ENCODE results near the gene CCDC138.
A peak's percentile ranks its signal among the peaks of the same experiment; 100 is the strongest.
"Not testable (repeated sequence)": the region's sequence is repeated elsewhere in the genome, so short reads cannot be mapped to it uniquely, and the experiment has no call there.

The CCDC138 gene

GRCh38 chr2:108786354-108787215, at the start of gene CCDC138:
TSS of gene CCDC138 (plus strand) at chr2:108786771. CDS start at chr2:108786823, 52 bp downstream.
- Mint-ChIP-seq H3K27ac (peak within 1 kb of the TSS; percentile 97), H3K27me3 (no peaks in the 10 kb centered on the region), H3K4me3 (peak within 1 kb of the TSS; percentile 94), H3K9me3 (no peaks in the 10 kb centered on the region), H3K4me1 (ENCODE audit: low read depth) (peaks cover 20% of the 10 kb centered on the region), H3K36me3 (ENCODE audit: low read depth) (peaks cover 68% of the 10 kb centered on the region)
- peak; percentile 94 for DNase-seq

GRCh38 chr2:108757973-108758372, 28.6 kb upstream of the CCDC138 start:
- H3K4me3 Mint-ChIP-seq; H3K9me3 Mint-ChIP-seq; H3K4me1 Mint-ChIP-seq (ENCODE audit: low read depth); H3K27ac Mint-ChIP-seq; H3K27me3 Mint-ChIP-seq; DNase-seq: not testable (repeated sequence)
- peaks cover 65% of the 10 kb centered on the region for H3K36me3 Mint-ChIP-seq (ENCODE audit: low read depth)

DNA sequence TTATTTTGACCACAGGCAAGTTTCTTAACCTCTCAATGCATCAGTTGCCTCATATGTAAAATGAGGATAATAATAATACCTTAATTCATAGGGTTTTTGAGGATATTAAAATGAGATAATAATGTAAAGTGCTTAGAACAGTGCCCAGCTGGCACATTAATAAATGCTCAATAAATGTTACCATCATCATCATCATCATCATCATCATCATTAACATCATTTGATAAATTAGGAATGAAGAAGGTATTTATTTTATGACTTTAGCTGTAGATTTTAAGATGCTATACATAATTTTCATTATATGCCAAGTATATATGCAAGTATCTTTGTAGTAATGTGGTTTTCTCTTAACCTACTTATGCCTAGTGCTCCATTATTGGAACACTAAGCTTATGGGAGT, 24.0 kb upstream of the CCDC138 start:
- peaks cover 73% of the 10 kb centered on the region for H3K36me3 Mint-ChIP-seq (ENCODE audit: low read depth)

DNA sequence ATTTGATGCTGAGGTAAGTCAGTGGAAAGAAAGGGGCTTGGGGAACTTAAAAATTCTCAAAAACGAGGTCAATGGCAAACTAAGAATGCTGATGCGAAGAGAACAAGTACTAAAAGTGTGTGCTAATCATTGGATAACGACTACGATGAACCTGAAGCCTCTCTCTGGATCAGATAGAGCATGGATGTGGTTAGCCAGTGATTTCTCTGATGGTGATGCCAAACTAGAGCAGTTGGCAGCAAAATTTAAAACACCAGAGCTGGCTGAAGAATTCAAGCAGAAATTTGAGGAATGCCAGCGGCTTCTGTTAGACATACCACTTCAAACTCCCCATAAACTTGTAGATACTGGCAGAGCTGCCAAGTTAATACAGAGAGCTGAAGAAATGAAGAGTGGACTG, 19.9 kb upstream of the CCDC138 start:
- Mint-ChIP-seq H3K4me1 (ENCODE audit: low read depth) (peaks cover 13% of the 10 kb centered on the region), H3K36me3 (ENCODE audit: low read depth) (peaks cover 80% of the 10 kb centered on the region), H3K27ac (peak overlapping the region; percentile 52)
- H3K9me3 Mint-ChIP-seq, H3K4me3 Mint-ChIP-seq, H3K27me3 Mint-ChIP-seq, DNase-seq: not testable (repeated sequence)

More for the DNA sequence above, 24.0 kb upstream of the CCDC138 start:
- not testable (repeated sequence) for H3K4me3 Mint-ChIP-seq, H3K27me3 Mint-ChIP-seq, DNase-seq, H3K9me3 Mint-ChIP-seq, H3K27ac Mint-ChIP-seq
- H3K4me1 Mint-ChIP-seq (ENCODE audit: low read depth), result peaks cover 11% of the 10 kb centered on the region

DNA sequence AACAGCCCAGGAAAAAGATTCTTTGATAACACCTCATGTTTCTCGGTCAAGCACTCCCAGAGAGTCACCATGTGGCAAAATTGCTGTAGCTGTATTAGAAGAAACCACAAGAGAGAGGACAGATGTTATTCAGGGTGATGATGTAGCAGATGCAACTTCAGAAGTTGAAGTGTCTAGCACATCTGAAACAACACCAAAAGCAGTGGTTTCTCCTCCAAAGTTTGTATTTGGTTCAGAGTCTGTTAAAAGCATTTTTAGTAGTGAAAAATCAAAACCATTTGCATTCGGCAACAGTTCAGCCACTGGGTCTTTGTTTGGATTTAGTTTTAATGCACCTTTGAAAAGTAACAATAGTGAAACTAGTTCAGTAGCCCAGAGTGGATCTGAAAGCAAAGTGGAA, 18.7 kb upstream of the CCDC138 start:
- not testable (repeated sequence) for H3K27ac Mint-ChIP-seq, H3K4me3 Mint-ChIP-seq, DNase-seq, H3K9me3 Mint-ChIP-seq, H3K27me3 Mint-ChIP-seq
- Mint-ChIP-seq H3K4me1 (ENCODE audit: low read depth) (peaks cover 13% of the 10 kb centered on the region), H3K36me3 (ENCODE audit: low read depth) (peaks cover 85% of the 10 kb centered on the region)

DNA sequence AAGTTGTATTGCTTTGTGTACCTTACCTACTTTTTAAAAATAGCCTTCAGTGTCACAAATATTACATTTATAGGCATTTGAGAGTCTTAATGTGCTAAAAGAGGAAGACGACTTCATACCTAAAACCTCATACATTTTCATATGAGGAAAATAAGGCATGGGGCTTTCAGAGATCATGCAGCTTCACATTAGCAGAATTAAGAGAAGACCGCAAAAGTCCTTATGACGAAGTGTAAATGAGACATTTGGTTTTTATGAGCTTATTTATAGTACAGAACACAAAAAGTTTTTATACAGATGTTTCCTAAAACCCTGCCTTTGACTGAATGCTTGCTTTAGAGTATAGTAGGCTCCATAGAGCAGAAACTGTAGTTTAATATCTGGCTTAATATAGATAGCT, 10.1 kb upstream of the CCDC138 start:
- Mint-ChIP-seq H3K4me1 (ENCODE audit: low read depth) (no peaks in the 10 kb centered on the region), H3K27me3 (no peaks in the 10 kb centered on the region), H3K27ac (peak overlapping the region; percentile 61), H3K36me3 (ENCODE audit: low read depth) (peaks cover 95% of the 10 kb centered on the region), H3K9me3 (no peaks in the 10 kb centered on the region), H3K4me3 (no peak overlapping the region)
- DNase-seq, result no peak

- H3K4me1 Mint-ChIP-seq (ENCODE audit: low read depth), result no peaks in the 10 kb centered on the region
- peak overlapping the region; percentile 26 for H3K27ac Mint-ChIP-seq
- no peaks in the 10 kb centered on the region for H3K27me3 Mint-ChIP-seq
- H3K9me3 Mint-ChIP-seq, result no peaks in the 10 kb centered on the region
- DNase-seq, result no peak
- peaks cover 91% of the 10 kb centered on the region for H3K36me3 Mint-ChIP-seq (ENCODE audit: low read depth)
- H3K4me3 Mint-ChIP-seq, result no peak overlapping the region
Observed at GRCh38 chr2:108778857-108779256, 7.7 kb upstream of the CCDC138 start.

DNA sequence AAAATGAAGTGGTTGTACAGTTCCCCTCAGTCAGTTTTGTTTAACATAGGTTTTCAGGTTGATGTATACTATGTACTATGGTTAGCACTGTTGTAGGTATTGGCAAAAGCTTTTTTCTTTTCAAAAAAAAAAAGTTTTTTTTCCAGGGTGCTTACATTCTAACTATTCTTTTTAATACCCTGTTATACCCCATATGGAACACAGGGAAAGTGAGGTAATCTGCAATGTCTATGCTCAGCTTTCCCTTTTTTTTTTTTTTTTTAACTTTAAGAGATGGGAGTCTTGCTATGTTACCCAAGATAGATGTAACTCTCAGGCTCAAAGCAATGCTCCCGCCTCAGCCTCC, 590 bp upstream of the CCDC138 start:
- peak overlapping the region; percentile 94 for H3K4me3 Mint-ChIP-seq
- peaks cover 20% of the 10 kb centered on the region for H3K4me1 Mint-ChIP-seq (ENCODE audit: low read depth)
- H3K27me3 Mint-ChIP-seq, result no peaks in the 10 kb centered on the region
- H3K36me3 Mint-ChIP-seq (ENCODE audit: low read depth), result peaks cover 65% of the 10 kb centered on the region
- H3K27ac Mint-ChIP-seq, result peak overlapping the region; percentile 97
- no peak for DNase-seq
- no peaks in the 10 kb centered on the region for H3K9me3 Mint-ChIP-seq

DNA sequence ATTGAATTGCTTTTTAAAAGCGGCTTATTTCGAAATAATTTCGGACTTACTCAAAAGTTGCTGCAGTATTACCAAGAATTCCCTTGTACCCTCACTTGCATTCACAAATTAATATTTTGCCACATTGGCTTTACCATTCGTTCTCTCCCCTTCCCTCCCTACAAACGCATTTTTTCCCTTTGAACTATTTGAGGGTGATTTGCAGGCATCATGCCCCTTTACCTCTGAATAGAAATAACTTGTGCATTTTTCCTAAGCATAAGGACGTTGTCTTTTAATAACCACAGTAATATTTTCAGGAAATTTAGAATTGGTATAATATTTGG, 608 bp downstream of the CCDC138 start:
- Mint-ChIP-seq H3K27me3 (no peaks in the 10 kb centered on the region), H3K36me3 (ENCODE audit: low read depth) (peaks cover 68% of the 10 kb centered on the region), H3K27ac (peak overlapping the region; percentile 82), H3K4me1 (ENCODE audit: low read depth) (peaks cover 20% of the 10 kb centered on the region), H3K4me3 (peak overlapping the region; percentile 94), H3K9me3 (no peaks in the 10 kb centered on the region)
- no peak for DNase-seq

GRCh38 chr2:108803045-108803736, 16.6 kb downstream of the CCDC138 start:
- H3K4me3 Mint-ChIP-seq, result no peak overlapping the region
- DNase-seq, result no peak
- no peak overlapping the region for H3K27ac Mint-ChIP-seq
- H3K27me3 Mint-ChIP-seq, result no peaks in the 10 kb centered on the region
- H3K36me3 Mint-ChIP-seq (ENCODE audit: low read depth), result peaks cover 68% of the 10 kb centered on the region
- no peaks in the 10 kb centered on the region for H3K4me1 Mint-ChIP-seq (ENCODE audit: low read depth)
- peaks cover 1% of the 10 kb centered on the region for H3K9me3 Mint-ChIP-seq

DNA sequence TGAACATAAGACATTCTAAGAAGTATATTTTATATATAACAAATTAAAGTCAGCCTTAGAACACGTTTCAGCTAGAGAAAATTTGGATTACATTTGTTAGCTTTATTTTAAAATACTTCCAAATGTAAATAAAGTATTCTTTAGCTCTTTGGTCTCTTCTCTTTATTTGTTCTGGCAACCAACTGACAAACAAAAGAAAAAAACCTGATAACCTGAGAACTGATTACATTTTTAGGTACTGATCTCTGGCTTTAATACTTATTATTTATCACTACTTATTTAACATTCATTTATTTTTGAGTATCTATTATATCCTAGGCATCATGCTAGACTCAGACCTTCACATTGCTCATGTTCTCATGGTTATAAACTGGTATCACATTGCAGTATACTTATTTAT, 18.5 kb downstream of the CCDC138 start:
- Mint-ChIP-seq H3K4me3 (no peak overlapping the region), H3K27me3 (no peaks in the 10 kb centered on the region), H3K27ac (no peak overlapping the region), H3K9me3 (peaks cover 15% of the 10 kb centered on the region), H3K4me1 (ENCODE audit: low read depth) (no peaks in the 10 kb centered on the region), H3K36me3 (ENCODE audit: low read depth) (peaks cover 69% of the 10 kb centered on the region)
- DNase-seq, result no peak

- H3K9me3 Mint-ChIP-seq, result peaks cover 20% of the 10 kb centered on the region
- peaks cover 73% of the 10 kb centered on the region for H3K36me3 Mint-ChIP-seq (ENCODE audit: low read depth)
- no peak overlapping the region for H3K27ac Mint-ChIP-seq
- H3K4me1 Mint-ChIP-seq (ENCODE audit: low read depth), result no peaks in the 10 kb centered on the region
- H3K4me3 Mint-ChIP-seq, result no peak overlapping the region
- no peak for DNase-seq
- no peaks in the 10 kb centered on the region for H3K27me3 Mint-ChIP-seq
Observed at GRCh38 chr2:108805782-108806181, 19.2 kb downstream of the CCDC138 start.

- peaks cover 77% of the 10 kb centered on the region for H3K36me3 Mint-ChIP-seq (ENCODE audit: low read depth)
- DNase-seq, result no peak
- H3K4me1 Mint-ChIP-seq (ENCODE audit: low read depth), result no peaks in the 10 kb centered on the region
- H3K9me3 Mint-ChIP-seq, result peaks cover 20% of the 10 kb centered on the region
- no peak overlapping the region for H3K4me3 Mint-ChIP-seq
- H3K27ac Mint-ChIP-seq, result no peak overlapping the region
- no peaks in the 10 kb centered on the region for H3K27me3 Mint-ChIP-seq
Observed at GRCh38 chr2:108806371-108807113, 20.0 kb downstream of the CCDC138 start.

DNA sequence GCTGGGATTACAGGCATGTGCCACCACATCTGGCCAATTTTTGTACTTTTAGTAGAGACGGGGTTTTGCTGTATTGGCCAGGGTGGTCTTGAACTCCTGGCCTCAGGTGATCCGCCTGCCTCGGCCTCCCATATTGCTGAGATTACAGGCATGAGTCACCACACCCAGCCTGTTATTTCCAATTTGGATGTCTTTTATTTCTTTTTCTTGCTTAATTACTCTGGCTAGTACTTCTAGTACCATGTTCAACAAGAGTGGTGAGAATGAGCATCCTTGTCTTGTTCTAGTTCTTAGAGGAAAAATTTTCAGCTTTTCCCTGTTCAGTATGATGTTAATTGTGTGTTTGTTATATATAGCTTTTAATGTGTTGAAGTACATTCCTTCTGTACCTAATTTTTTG, 23.4 kb downstream of the CCDC138 start:
- DNase-seq, result no peak
- H3K4me3 Mint-ChIP-seq, result no peak overlapping the region

More for the DNA sequence above, 23.4 kb downstream of the CCDC138 start:
- H3K9me3 Mint-ChIP-seq, result peaks cover 20% of the 10 kb centered on the region
- H3K27ac Mint-ChIP-seq, result no peak overlapping the region
- peaks cover 76% of the 10 kb centered on the region for H3K36me3 Mint-ChIP-seq (ENCODE audit: low read depth)
- H3K4me1 Mint-ChIP-seq (ENCODE audit: low read depth), result no peaks in the 10 kb centered on the region
- H3K27me3 Mint-ChIP-seq, result no peaks in the 10 kb centered on the region

Data from activated T-cell treated with anti-CD3 and anti-CD28 coated beads, Interleukin-2, amount 50 U/mL, for 24 hours (primary cell).